Measurements from ENCODE around the gene FAM135A. TPM values are rescaled to one million over a fixed set of nuclear protein-coding genes. Genes with fewer than 3 reads are reported as not detected.
A peak's percentile ranks its signal among the peaks of the same experiment; 100 is the strongest.

Gene FAM135A
- total and polyA plus RNA-seq, 9 of the 15 experiments (the other 6 are each of a cell fraction or from before 2014, with no cell fraction given) = 7.4 to 32.9 (median 19.2) TPM

DNA sequence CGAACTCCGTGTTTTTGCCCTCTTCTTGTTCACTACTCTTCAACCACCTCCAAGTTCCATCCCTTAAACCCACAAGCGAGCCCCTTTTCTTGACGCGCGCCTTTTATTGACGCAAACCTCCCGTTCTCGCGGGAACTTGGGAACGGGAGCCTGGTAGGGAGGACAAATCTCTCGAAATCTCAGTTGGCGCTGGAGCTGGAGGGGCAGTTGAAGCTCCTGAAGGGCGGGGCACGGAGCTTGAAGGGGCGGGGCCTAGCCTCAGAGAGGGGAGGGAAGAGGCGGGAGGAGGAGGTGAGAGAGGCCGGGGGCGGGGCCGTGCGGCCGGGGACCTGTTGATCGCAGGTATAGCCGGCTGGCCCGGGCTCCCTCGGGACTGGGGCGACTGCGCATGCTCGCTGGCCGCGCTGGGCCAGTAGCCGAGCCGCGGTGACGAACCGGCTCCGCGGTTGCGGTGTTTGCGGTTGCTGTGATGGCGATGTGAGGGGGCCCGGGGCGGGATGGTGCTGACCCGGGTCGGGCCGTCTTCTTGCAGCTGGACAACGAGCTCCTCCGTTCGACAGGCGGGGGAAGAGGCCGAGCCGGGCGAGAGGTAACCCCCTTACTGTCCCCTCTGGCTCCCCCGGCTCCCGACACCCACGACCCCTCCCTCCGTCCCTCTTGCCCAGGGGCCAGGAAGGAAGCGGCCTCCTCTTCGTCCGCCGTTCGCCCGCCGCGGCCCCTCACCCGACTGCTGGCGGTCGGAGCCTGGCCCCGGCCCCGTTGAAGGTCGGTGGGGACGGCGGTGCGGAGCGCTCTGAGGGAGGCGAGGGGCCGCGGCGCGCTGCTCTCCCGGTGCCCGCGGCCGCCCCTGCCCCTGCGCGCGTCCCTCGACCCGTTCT lies at the start of gene FAM135A (continued):
- TF ChIP-seq, protein P1, sequence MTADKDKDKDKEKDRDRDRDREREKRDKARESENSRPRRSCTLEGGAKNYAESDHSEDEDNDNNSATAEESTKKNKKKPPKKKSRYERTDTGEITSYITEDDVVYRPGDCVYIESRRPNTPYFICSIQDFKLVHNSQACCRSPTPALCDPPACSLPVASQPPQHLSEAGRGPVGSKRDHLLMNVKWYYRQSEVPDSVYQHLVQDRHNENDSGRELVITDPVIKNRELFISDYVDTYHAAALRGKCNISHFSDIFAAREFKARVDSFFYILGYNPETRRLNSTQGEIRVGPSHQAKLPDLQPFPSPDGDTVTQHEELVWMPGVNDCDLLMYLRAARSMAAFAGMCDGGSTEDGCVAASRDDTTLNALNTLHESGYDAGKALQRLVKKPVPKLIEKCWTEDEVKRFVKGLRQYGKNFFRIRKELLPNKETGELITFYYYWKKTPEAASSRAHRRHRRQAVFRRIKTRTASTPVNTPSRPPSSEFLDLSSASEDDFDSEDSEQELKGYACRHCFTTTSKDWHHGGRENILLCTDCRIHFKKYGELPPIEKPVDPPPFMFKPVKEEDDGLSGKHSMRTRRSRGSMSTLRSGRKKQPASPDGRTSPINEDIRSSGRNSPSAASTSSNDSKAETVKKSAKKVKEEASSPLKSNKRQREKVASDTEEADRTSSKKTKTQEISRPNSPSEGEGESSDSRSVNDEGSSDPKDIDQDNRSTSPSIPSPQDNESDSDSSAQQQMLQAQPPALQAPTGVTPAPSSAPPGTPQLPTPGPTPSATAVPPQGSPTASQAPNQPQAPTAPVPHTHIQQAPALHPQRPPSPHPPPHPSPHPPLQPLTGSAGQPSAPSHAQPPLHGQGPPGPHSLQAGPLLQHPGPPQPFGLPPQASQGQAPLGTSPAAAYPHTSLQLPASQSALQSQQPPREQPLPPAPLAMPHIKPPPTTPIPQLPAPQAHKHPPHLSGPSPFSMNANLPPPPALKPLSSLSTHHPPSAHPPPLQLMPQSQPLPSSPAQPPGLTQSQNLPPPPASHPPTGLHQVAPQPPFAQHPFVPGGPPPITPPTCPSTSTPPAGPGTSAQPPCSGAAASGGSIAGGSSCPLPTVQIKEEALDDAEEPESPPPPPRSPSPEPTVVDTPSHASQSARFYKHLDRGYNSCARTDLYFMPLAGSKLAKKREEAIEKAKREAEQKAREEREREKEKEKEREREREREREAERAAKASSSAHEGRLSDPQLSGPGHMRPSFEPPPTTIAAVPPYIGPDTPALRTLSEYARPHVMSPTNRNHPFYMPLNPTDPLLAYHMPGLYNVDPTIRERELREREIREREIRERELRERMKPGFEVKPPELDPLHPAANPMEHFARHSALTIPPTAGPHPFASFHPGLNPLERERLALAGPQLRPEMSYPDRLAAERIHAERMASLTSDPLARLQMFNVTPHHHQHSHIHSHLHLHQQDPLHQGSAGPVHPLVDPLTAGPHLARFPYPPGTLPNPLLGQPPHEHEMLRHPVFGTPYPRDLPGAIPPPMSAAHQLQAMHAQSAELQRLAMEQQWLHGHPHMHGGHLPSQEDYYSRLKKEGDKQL (CRISPR knock-in tag; IDR thresholded peaks at IDR 0.05; ENCODE audit: borderline replicate concordance) = 0 out of 2 replicates have a peak, but pooled peaks have one; percentile 76
- no peak for TF ChIP-seq MXI1 (IDR thresholded peaks at IDR 0.05; ENCODE audit: low read depth, low read length)
- TF ChIP-seq TCF7L2 (IDR thresholded peaks at IDR 0.05; ENCODE audit: low read depth, low read length) = 0 out of 2 replicates have a peak, but pooled peaks have one; percentile 57
- TF ChIP-seq, protein P2, sequence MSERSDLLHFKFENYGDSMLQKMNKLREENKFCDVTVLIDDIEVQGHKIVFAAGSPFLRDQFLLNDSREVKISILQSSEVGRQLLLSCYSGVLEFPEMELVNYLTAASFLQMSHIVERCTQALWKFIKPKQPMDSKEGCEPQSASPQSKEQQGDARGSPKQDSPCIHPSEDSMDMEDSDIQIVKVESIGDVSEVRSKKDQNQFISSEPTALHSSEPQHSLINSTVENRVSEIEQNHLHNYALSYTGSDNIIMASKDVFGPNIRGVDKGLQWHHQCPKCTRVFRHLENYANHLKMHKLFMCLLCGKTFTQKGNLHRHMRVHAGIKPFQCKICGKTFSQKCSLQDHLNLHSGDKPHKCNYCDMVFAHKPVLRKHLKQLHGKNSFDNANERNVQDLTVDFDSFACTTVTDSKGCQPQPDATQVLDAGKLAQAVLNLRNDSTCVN (CRISPR knock-in tag; IDR thresholded peaks at IDR 0.05) = no peak
- TF ChIP-seq ZNF23 (CRISPR knock-in tag; IDR thresholded peaks at IDR 0.05) = no peak
- TF ChIP-seq ZSCAN32 (CRISPR knock-in tag; IDR thresholded peaks at IDR 0.05) = no peak
- no peak for TF ChIP-seq ZNF444 (CRISPR knock-in tag; IDR thresholded peaks at IDR 0.05)
- TF ChIP-seq XRCC3 (IDR thresholded peaks at IDR 0.05) = no peak
- TF ChIP-seq, protein P3, sequence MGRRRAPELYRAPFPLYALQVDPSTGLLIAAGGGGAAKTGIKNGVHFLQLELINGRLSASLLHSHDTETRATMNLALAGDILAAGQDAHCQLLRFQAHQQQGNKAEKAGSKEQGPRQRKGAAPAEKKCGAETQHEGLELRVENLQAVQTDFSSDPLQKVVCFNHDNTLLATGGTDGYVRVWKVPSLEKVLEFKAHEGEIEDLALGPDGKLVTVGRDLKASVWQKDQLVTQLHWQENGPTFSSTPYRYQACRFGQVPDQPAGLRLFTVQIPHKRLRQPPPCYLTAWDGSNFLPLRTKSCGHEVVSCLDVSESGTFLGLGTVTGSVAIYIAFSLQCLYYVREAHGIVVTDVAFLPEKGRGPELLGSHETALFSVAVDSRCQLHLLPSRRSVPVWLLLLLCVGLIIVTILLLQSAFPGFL (CRISPR knock-in tag; IDR thresholded peaks at IDR 0.05) = no peak
- no peak for TF ChIP-seq ZNF699 (CRISPR knock-in tag; IDR thresholded peaks at IDR 0.05; ENCODE audit: insufficient replicate concordance)
- no peak for TF ChIP-seq PHB2 (IDR thresholded peaks at IDR 0.05; ENCODE audit: low read depth)
- TF ChIP-seq, protein P4, sequence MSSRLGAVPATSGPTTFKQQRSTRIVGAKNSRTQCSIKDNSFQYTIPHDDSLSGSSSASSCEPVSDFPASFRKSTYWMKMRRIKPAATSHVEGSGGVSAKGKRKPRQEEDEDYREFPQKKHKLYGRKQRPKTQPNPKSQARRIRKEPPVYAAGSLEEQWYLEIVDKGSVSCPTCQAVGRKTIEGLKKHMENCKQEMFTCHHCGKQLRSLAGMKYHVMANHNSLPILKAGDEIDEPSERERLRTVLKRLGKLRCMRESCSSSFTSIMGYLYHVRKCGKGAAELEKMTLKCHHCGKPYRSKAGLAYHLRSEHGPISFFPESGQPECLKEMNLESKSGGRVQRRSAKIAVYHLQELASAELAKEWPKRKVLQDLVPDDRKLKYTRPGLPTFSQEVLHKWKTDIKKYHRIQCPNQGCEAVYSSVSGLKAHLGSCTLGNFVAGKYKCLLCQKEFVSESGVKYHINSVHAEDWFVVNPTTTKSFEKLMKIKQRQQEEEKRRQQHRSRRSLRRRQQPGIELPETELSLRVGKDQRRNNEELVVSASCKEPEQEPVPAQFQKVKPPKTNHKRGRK (tag; IDR thresholded peaks at IDR 0.05) = no peak
- TF ChIP-seq, protein P5, sequence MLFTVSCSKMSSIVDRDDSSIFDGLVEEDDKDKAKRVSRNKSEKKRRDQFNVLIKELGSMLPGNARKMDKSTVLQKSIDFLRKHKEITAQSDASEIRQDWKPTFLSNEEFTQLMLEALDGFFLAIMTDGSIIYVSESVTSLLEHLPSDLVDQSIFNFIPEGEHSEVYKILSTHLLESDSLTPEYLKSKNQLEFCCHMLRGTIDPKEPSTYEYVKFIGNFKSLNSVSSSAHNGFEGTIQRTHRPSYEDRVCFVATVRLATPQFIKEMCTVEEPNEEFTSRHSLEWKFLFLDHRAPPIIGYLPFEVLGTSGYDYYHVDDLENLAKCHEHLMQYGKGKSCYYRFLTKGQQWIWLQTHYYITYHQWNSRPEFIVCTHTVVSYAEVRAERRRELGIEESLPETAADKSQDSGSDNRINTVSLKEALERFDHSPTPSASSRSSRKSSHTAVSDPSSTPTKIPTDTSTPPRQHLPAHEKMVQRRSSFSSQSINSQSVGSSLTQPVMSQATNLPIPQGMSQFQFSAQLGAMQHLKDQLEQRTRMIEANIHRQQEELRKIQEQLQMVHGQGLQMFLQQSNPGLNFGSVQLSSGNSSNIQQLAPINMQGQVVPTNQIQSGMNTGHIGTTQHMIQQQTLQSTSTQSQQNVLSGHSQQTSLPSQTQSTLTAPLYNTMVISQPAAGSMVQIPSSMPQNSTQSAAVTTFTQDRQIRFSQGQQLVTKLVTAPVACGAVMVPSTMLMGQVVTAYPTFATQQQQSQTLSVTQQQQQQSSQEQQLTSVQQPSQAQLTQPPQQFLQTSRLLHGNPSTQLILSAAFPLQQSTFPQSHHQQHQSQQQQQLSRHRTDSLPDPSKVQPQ (CRISPR knock-in tag; IDR thresholded peaks at IDR 0.05; ENCODE audit: borderline replicate concordance) = no peak
- TF ChIP-seq ESRRA (IDR thresholded peaks at IDR 0.05; ENCODE audit: borderline replicate concordance, low read depth) = peak; percentile 95; the same call in 1 of the 2 replicates
